ENCODE results near the gene ESRRB.

Gene ESRRB

GRCh38 chr14:76350671-76351070 lies 25.3 kb upstream of the ESRRB start:
- TF ChIP-seq ZNF184 (tag by site-specific recombination; IDR thresholded peaks at IDR 0.05) (no peak), ZNF18 (tag by site-specific recombination; IDR thresholded peaks at IDR 0.05) (no peak), ZIC2 (tag by site-specific recombination; IDR thresholded peaks at IDR 0.05) (no peak), PRDM4 (tag by site-specific recombination; IDR thresholded peaks at IDR 0.05) (no peak), ZNF174 (tag by site-specific recombination; IDR thresholded peaks at IDR 0.05) (no peak), ZNF658 (tag by site-specific recombination; IDR thresholded peaks at IDR 0.05) (no peak), ZNF548 (tag by site-specific recombination; IDR thresholded peaks at IDR 0.05) (no peak), ZNF433 (tag by site-specific recombination; IDR thresholded peaks at IDR 0.05; ENCODE audit: low read depth) (no peak), ZSCAN23 (tag by site-specific recombination; IDR thresholded peaks at IDR 0.05) (no peak), ZNF501 (tag by site-specific recombination; IDR thresholded peaks at IDR 0.05) (no peak), BCL11A (tag by site-specific recombination; IDR thresholded peaks at IDR 0.05; ENCODE audit: low read depth) (no peak), ZNF639 (tag by site-specific recombination; IDR thresholded peaks at IDR 0.05) (no peak), BCL11B (tag by site-specific recombination; IDR thresholded peaks at IDR 0.05; ENCODE audit: low read depth) (no peak)
- CTCF ChIA-PET = interaction anchor here (0.6 to 3.9 kb wide), 6 partner anchors 36 to 444 kb away, joined by 3 to 34 read pairs (median 3); no protein-coding TSS in a partner anchor
- POLR2A ChIA-PET = no interaction called here
- Histone ChIP-seq H3K36me3 (ENCODE audit: control insufficient read depth in 2 of 2, insufficient read depth in 1 of 2, low read length in 2 of 2) (no peaks in the 10 kb centered on the region), H3K27ac (ENCODE audit: extremely low read depth, low read depth, low read length) (no peak overlapping the region), H3K4me3 (ENCODE audit: low read depth, low read length) (no peak overlapping the region), H3K4me1 (ENCODE audit: control insufficient read depth, insufficient read depth, low read length) (no peaks in the 10 kb centered on the region), H3K9me3 (ENCODE audit: control insufficient read depth, insufficient read depth, low read depth, low read length) (no peaks in the 10 kb centered on the region)

GRCh38 chr14:76351941-76352340 lies 24.0 kb upstream of the ESRRB start:
- Histone ChIP-seq H3K27ac (ENCODE audit: extremely low read depth, low read depth, low read length) (no peak overlapping the region), H3K36me3 (ENCODE audit: control insufficient read depth in 2 of 2, insufficient read depth in 1 of 2, low read length in 2 of 2) (no peaks in the 10 kb centered on the region), H3K4me1 (ENCODE audit: control insufficient read depth, insufficient read depth, low read length) (no peaks in the 10 kb centered on the region), H3K9me3 (ENCODE audit: control insufficient read depth, insufficient read depth, low read depth, low read length) (no peaks in the 10 kb centered on the region), H3K4me3 (ENCODE audit: low read depth, low read length) (no peak overlapping the region)
- ChIA-PET POLR2A (interaction anchor here (1.1 kb wide), 1 partner anchor 200 kb away, joined by 3 read pairs; the partner anchor contains the start of gene GPATCH2L), CTCF (interaction anchor here (0.5 to 3.9 kb wide), 24 partner anchors 8 to 778 kb away, joined by 3 to 34 read pairs (median 4); partner anchors contain the start of gene GPATCH2L)
- TF ChIP-seq ZNF121 (tag by site-specific recombination; IDR thresholded peaks at IDR 0.05) (no peak), SCRT2 (tag by site-specific recombination; IDR thresholded peaks at IDR 0.05) (no peak), ZNF239 (tag by site-specific recombination; IDR thresholded peaks at IDR 0.05) (no peak), GLIS2 (tag by site-specific recombination; IDR thresholded peaks at IDR 0.05) (no peak), ATF2 (tag by site-specific recombination; IDR thresholded peaks at IDR 0.05; ENCODE audit: low read depth) (no peak), ZNF514 (tag by site-specific recombination; IDR thresholded peaks at IDR 0.05) (no peak), ZNF214 (tag by site-specific recombination; IDR thresholded peaks at IDR 0.05; ENCODE audit: borderline replicate concordance) (no peak), PRDM1 (tag by site-specific recombination; IDR thresholded peaks at IDR 0.05) (no peak), ZNF791 (tag by site-specific recombination; IDR thresholded peaks at IDR 0.05) (no peak), INSM2 (tag by site-specific recombination; IDR thresholded peaks at IDR 0.05) (no peak), ZNF549 (tag by site-specific recombination; IDR thresholded peaks at IDR 0.05) (no peak), ZNF169 (tag by site-specific recombination; IDR thresholded peaks at IDR 0.05) (no peak), ZNF664 (tag by site-specific recombination; IDR thresholded peaks at IDR 0.05) (no peak), ZNF114 (tag by site-specific recombination; IDR thresholded peaks at IDR 0.05) (no peak), ZEB2 (tag by site-specific recombination; IDR thresholded peaks at IDR 0.05) (no peak), ZSCAN23 (tag by site-specific recombination; IDR thresholded peaks at IDR 0.05) (no peak), KLF9 (tag by site-specific recombination; IDR thresholded peaks at IDR 0.05; ENCODE audit: low read depth) (no peak), ZNF155 (tag by site-specific recombination; IDR thresholded peaks at IDR 0.05) (no peak)
